Lung microvascular endothelial cell (primary cell): Measurements from ENCODE around the gene SLFN12L. TPM values are rescaled to one million over a fixed set of nuclear protein-coding genes. Genes with fewer than 3 reads are reported as not detected.

Experiments used
- DNase-seq, 2 donors: peaks; one replicate each; pipeline versions ENCODE4 v3.0.0 to v3.0.0-alpha.2; 2010; ENCODE audit warnings: low read depth in 2 of 2
- total RNA-seq: library from RNA; depleted of rRNA; stranded (reverse); fragments of >200 nt; gene quantifications from 2 replicates; pipeline ENCODE4 v1.2.1, GENCODE V29; 2014

SLFN12L gene
- total RNA-seq, 1 donor from 2014 or later = 0.20 TPM

DNA sequence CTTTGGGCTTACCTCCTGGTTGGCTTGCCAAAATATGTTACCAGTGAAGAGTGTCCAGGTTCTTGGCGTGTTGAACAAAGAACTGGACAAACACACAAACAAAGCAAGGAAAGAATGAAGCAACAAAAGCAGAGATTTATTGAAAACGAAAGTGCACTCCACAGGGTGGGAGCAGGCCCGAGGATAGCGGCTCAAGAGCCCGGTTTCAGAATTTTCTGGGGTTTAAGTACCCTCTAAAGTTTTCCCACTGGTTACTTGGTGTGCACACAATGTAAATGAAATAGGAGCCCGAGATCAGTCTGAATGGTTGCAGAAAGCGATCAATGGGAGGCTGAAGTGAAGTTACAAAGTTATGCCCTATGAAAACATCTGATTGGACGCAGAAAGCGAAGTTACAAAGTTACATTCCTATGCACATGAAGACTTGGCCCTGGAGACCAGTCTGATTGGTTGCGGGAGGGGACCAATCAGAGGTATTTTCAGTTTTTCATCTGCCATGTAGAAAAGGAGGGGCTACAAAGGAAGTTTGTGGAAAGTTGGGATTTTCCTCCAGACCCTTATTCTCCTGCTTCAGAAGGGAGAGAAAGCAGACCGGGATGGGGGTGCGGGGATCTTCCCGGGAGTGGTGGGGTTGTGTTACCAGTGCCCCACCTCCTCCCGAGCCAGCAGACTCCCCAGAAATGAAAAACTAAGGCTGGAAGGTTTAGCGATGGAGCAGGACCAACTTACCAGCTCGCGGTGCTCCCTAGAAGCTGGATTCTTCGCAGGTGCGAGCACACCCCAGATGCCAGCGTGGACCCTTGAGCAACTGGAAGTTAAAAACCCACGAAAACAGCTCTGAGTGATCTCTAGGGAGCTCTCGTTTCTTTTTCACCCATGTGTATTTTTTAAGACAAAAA, 105.1 kb downstream of the SLFN12L start, which contains the start of gene SLFN12:
Gene SLFN12, minus strand, starts transcription at position 325 of the 899 bp plus-strand sequence. CDS start 9,472 bp downstream, outside the sequence.
- peak; percentile 93 for DNase-seq

DNA sequence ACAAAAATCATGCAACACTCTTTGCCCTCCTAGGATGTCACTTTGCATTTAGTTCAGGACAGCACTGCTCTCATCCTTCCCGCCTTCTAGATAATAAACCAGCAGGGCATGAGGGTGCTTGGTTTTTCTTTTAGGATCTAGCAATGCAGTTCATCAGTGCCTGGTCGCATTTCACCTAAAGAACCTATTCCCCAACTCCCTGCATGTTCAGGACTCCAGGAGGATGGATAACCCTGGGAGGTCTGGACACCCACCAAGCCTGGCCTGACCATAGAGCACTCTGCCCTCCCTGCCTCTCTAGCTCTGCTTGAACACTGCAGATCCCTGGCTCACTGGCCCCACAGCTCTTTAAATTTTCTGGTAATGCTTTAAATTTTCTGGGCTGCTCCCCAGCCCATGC, 107.8 kb downstream of the SLFN12L start:
- DNase-seq = no peak

DNA sequence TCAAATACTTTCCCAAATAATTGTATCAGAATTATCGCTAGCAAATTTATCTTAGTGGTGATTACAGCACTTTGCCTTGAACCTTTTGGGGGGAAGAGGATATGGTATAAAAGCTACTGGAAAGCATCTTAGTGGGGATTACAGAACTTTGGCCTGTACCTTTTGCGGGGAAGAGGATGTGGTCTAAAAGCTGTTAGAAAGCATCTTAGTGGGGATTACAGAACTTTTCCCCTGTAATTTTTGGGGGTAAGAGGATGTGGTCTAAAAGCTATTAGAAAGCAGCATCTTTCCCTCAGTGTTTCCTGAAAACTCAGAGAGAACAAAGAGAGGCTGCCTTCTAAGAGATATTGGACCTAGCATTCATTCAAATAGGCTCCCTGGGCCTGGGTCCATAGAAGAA, 109.2 kb downstream of the SLFN12L start:
- DNase-seq = no peak

DNA sequence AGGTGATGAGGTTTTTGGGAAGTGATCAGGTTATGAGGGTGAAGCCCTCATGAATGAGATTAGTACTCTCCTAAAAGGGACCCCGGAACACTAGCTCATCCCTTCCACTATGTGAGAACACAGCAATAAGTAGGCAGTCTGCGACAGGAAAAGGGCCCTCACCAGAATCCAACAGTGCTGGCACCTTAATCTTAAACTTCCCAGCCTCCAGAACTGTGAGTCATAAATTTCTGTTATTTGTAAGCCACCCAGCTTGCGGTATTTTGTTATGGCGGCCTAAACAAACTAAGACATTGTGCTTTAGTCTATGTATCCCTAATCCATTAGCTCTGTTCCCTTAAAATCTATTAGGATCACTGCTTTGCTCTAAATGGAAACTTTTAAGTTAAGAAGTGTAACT, 113.7 kb downstream of the SLFN12L start:
- no peak for DNase-seq

Other genes starting within 250 kb of the SLFN12L start
- 28.3 and 55.6 TPM in 2 replicates for gene SLFN11, start 164.1 kb downstream of the SLFN12L start, total RNA-seq
- 25.9 and 50.4 TPM in 2 replicates for gene SLFN12, start 105.2 kb downstream of the SLFN12L start, total RNA-seq
- gene SLFN13, start 88.9 kb downstream of the SLFN12L start, total RNA-seq = 0.65 and 2.2 TPM in 2 replicates
- gene SLFN14, start 23.1 kb upstream of the SLFN12L start, total RNA-seq = not detected in 2 replicates
- 1.7 and 3.6 TPM in 2 replicates for gene PEX12, start 40.9 kb upstream of the SLFN12L start, total RNA-seq
- gene AP2B1, start 49.6 kb upstream of the SLFN12L start, total RNA-seq = 77.8 and 85.9 TPM in 2 replicates
- gene RASL10B, start 194.0 kb upstream of the SLFN12L start, total RNA-seq = under 0.01 TPM in 2 replicates
- gene GAS2L2, start 215.6 kb upstream of the SLFN12L start, total RNA-seq = under 0.01 TPM in 1 of 2 replicates, not detected in the other
- gene C17orf50, start 223.2 kb upstream of the SLFN12L start, total RNA-seq = not detected in 2 replicates